Effector memory CD4-positive, alpha-beta T cell (primary cell): Measurements from ENCODE around the gene ESRP2.

Source experiments
- DNase-seq, 3 donors: peaks; one replicate each; pipeline ENCODE4 v3.0.0-alpha.2; 2020
- H3K27ac ChIP-seq: 2 replicates; pipeline ENCODE4 v1.7.0; 2013; ENCODE audit warnings: mild to moderate bottlenecking, low read length, moderate library complexity; ENCODE audit not compliant: insufficient read depth, poor library complexity, severe bottlenecking
- H3K27me3 ChIP-seq: replicated peaks from 2 replicates; pipeline ENCODE4 v1.7.0; 2013; ENCODE audit warnings: mild to moderate bottlenecking, low read length; ENCODE audit not compliant: insufficient read depth, control insufficient read depth, poor library complexity, severe bottlenecking
- H3K36me3 ChIP-seq: 2 replicates; pipeline ENCODE4 v1.7.0; 2013; ENCODE audit warnings: mild to moderate bottlenecking, low read length, moderate library complexity; ENCODE audit not compliant: control insufficient read depth, insufficient read depth
- H3K4me1 ChIP-seq: 2 replicates; pipeline ENCODE4 v1.7.0; 2013; ENCODE audit warnings: low read length, mild to moderate bottlenecking; ENCODE audit not compliant: control insufficient read depth, insufficient read depth, poor library complexity, severe bottlenecking
- H3K4me3 ChIP-seq: 2 replicates; pipeline ENCODE4 v1.7.0; 2013; ENCODE audit warnings: low read length, low read depth, mild to moderate bottlenecking; ENCODE audit not compliant: insufficient read depth, poor library complexity, severe bottlenecking
- H3K9me3 ChIP-seq: 2 replicates; pipeline ENCODE4 v1.7.0; 2013; ENCODE audit warnings: mild to moderate bottlenecking, low read length, moderate library complexity; ENCODE audit not compliant: control insufficient read depth
- total RNA-seq, 3 donors: gene quantifications; one replicate each; lab custom pipeline; 2026; lab: John Stamatoyannopoulos, UW

ESRP2 gene
- 0 to 0.39 (median 0.09) reads per million in 3 donors for total RNA-seq

DNA sequence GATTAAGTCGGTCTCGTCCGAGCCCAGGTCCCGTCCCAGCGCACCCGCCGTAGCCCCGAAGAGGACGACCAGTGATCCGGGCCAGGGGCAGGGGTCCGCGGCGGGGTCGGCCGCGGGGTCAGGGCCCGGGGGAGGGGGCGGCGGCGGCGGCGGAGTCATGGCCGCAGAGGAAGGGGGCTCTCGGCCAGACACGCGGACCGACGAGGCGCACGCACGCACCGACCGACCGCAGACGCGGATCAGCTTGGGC lies at the start of gene ESRP2:
Gene ESRP2, minus strand, starts transcription at position 241 of the 250 bp plus-strand sequence. Its CDS starts 82 bp downstream, at position 159.
- H3K27me3 ChIP-seq, result no peaks in the 10 kb centered on the region
- peaks cover under 1% of the 10 kb centered on the region for H3K36me3 ChIP-seq
- peak within 1 kb of the TSS; percentile 66 for H3K4me3 ChIP-seq
- H3K9me3 ChIP-seq, result no peaks in the 10 kb centered on the region
- H3K27ac ChIP-seq, result peak within 1 kb of the TSS; percentile 43
- DNase-seq, result no peak
- H3K4me1 ChIP-seq, result peaks cover 18% of the 10 kb centered on the region

DNA sequence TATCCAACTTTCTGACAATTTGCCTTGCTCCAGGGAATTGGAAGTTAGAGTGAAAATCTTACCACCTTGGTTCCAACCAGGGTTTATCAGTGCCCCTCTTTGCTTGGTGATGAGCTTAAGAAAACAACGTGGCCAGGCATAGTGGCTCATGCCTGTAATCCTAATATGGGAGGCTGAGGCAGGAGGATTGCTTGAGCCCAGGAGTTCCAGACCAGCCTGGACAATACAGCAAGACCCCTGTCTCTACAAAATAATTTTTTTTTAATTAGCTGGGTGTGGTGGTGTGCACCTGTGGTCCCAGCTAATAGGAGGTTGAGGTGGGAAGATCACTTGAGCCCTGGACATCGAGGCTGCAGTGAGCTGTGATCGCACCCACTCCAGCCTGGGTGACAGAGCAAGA lies 49.8 kb upstream of the ESRP2 start:
- H3K9me3 ChIP-seq, result no peaks in the 10 kb centered on the region
- H3K27me3 ChIP-seq, result no peaks in the 10 kb centered on the region
- H3K4me1 ChIP-seq, result peaks cover 98% of the 10 kb centered on the region
- peak overlapping the region; percentile 36 for H3K4me3 ChIP-seq
- H3K36me3 ChIP-seq, result peaks cover 4% of the 10 kb centered on the region
- no peak for DNase-seq
- peak overlapping the region; percentile 73 for H3K27ac ChIP-seq

DNA sequence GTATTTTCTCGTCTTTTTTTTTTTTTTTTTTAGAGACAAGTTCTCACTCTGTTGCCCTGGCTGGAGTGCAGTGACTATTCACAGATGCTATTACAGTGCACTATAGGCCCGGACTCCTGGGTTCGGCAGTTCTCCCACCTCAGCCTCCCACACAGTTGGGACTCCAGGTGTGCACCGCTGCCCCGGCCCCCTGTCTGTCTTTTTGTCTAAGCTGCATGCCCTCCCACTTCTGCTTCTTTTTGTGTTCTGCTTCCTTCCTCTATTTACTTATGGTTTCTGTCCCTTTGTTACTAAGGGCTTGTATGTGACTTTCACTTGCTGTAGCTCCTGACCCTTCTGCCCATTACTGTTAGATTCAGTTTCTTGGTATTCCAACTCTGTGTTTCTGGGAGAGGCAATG lies 48.9 kb upstream of the ESRP2 start:
- H3K4me1 ChIP-seq, result peaks cover 97% of the 10 kb centered on the region
- H3K36me3 ChIP-seq, result no peaks in the 10 kb centered on the region
- no peaks in the 10 kb centered on the region for H3K27me3 ChIP-seq
- H3K9me3 ChIP-seq, result no peaks in the 10 kb centered on the region
- peak overlapping the region; percentile 36 for H3K4me3 ChIP-seq
- no peak for DNase-seq
- peak overlapping the region; percentile 73 for H3K27ac ChIP-seq

DNA sequence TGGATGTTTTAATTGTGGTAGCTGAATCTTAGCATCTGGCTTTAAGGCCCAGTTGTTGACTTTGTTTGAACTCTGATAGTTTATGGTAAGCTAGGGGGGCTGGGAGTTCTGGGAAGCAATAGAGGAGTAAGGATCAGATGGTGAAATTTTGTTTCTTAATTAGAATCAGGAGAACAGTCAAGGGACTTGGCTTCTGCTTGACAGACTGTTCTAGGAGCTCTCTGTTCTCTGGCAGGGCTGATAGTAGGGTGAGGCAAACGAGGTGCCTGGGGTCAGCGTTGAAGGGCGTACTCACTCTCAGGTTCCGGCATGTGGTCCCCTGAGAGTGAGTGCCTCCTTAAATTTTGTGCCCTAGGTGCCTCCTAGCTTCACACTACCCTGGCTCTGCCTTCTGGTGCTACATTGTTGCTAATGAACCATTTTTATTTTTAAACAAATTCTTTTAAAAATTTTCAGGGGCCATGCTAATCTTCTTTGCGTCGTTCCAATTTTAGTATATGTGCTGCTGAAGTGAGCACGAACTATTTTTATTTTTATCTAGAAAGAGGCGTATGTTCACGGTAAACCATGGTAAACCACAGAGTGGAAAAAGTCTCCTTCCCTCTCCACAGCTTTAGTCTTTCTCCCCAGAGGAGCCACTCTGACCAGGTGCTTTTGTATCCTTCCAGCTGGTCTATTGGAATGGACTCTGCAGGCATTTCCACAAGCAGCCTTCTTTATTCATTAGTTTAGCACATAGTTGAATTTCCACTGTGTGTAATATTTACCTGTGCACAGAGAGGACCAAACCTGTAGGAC lies 48.1 kb upstream of the ESRP2 start:
- Histone ChIP-seq H3K9me3 (no peaks in the 10 kb centered on the region), H3K27me3 (no peaks in the 10 kb centered on the region), H3K27ac (peak overlapping the region; percentile 73), H3K4me1 (peaks cover 92% of the 10 kb centered on the region), H3K4me3 (peak overlapping the region; percentile 40), H3K36me3 (no peaks in the 10 kb centered on the region)
- DNase-seq, result no peak

DNA sequence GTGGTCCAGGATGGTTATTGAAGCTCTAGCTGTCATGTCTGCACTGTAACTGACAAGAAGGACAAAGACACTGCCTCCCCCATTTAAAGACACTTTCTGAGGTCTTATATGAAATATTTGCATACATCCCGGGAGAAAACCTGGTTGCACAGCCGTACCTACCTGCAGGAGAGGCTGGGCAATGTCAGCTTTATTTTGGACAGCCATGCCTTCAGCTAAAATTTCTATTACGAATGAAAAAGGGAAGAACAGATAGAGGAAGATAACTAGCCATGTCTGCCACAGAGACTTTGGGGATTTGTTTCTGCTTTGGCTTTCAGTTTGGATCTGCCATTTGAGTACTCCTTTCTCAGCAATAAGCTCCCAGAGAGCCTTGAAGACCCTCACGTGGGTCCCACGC lies 47.4 kb upstream of the ESRP2 start:
- Histone ChIP-seq H3K4me3 (peak overlapping the region; percentile 40), H3K36me3 (no peaks in the 10 kb centered on the region)

DNA sequence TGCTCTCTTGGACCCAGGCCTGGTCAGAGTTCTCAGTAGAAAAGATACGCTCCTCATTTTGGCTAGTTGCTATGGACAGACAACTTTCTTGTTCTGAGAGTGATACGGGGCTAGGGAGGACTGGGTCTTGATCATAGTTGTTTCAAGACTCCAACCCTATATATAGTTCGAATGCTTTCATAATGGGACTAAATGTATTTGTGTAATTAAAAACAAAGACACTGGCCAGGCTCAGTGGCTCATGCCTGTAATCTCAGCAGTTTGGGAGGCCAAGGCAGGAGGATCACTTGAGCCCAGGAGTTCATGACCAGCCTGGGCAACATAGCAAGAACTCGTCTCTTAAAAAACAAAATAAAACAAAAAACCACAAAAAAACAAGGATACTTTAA lies 46.1 kb upstream of the ESRP2 start:
- Histone ChIP-seq H3K9me3 (no peaks in the 10 kb centered on the region), H3K27ac (peak overlapping the region; percentile 49), H3K27me3 (no peaks in the 10 kb centered on the region), H3K36me3 (no peaks in the 10 kb centered on the region), H3K4me1 (peaks cover 74% of the 10 kb centered on the region), H3K4me3 (peak overlapping the region; percentile 13)
- no peak for DNase-seq

More for the DNA sequence above, 47.4 kb upstream of the ESRP2 start:
- no peaks in the 10 kb centered on the region for H3K9me3 ChIP-seq
- peak overlapping the region; percentile 73 for H3K27ac ChIP-seq
- no peaks in the 10 kb centered on the region for H3K27me3 ChIP-seq
- DNase-seq, result no peak
- peaks cover 86% of the 10 kb centered on the region for H3K4me1 ChIP-seq

DNA sequence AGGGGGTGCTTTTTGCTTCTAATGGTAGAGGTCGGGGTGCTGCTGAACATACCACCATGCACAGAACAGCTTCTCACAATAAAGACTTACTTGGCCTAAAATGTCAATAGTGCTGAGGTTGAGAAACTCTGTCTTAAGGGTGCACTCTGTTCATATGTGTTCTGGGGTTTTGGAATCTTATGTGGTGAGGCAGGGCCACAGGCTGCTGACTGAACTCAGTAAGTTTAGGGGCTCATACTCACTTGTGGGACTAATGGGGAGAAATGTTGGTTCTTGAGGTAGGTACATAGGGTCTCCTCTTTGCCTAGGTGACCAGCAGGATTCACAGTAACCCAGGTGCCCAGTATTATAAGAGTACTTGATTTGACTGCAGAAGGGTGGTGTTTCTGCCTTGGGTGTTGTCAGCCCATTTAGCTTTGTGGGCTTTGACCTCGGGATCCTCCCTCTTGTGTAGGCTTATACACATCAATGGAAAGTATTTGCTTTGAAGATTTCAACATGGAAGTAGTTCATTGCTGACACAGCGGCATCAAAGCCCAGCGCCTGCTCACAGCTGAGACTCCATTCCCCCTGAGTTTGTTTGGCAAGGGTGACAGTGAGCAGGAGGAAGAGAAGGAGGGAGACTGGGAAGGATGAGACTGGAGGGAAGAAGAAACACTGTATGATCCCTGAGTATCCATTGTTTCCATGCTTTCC lies 45.6 kb upstream of the ESRP2 start:
- Histone ChIP-seq H3K36me3 (no peaks in the 10 kb centered on the region), H3K4me3 (peak overlapping the region; percentile 13), H3K27ac (peak overlapping the region; percentile 49), H3K9me3 (no peaks in the 10 kb centered on the region), H3K4me1 (peaks cover 74% of the 10 kb centered on the region), H3K27me3 (no peaks in the 10 kb centered on the region)
- no peak for DNase-seq

GRCh38 chr16:68279726-68280558 lies 44.0 kb upstream of the ESRP2 start:
- peaks cover 73% of the 10 kb centered on the region for H3K4me1 ChIP-seq
- H3K36me3 ChIP-seq, result peaks cover under 1% of the 10 kb centered on the region
- no peak overlapping the region for H3K4me3 ChIP-seq
- H3K9me3 ChIP-seq, result no peaks in the 10 kb centered on the region
- peak overlapping the region; percentile 33 for H3K27ac ChIP-seq
- no peak for DNase-seq
- H3K27me3 ChIP-seq, result no peaks in the 10 kb centered on the region

DNA sequence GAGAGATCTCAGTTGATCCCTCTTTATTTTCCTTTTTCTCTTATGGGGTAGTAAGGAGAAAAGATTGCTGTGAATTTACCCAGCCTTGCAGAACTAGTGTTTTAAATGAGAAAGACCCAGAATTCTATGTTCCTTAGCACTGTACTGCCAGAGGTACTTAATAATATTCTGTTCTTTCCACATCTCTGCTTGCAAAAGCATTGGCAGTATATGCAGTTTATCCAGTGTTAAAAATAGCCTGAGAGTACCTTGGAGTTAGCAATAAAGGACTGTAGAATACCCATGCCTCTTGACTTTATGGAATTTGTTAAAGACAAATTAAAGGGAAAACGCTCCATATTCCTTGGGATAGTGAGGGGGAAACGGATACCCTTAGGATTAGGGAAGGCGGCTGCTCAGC lies 40.3 kb upstream of the ESRP2 start:
- Histone ChIP-seq H3K9me3 (no peaks in the 10 kb centered on the region), H3K36me3 (peaks cover 4% of the 10 kb centered on the region), H3K4me3 (peak overlapping the region; percentile 15), H3K4me1 (peaks cover 73% of the 10 kb centered on the region), H3K27ac (peak overlapping the region; percentile 70), H3K27me3 (no peaks in the 10 kb centered on the region)
- no peak for DNase-seq
